HG02610 (cell line): ENCODE data around the gene DTNB.
A peak's percentile ranks its signal among the peaks of the same experiment; 100 is the strongest.

ENCODE experiments used
- ATAC-seq: cut with Tn5 transposase; IDR thresholded peaks from one replicate; pipeline ENCODE4 v1.9.1; 2021; ENCODE audit warnings: mild to moderate bottlenecking, moderate library complexity; ENCODE audit not compliant: unreplicated experiment

DTNB gene

DNA sequence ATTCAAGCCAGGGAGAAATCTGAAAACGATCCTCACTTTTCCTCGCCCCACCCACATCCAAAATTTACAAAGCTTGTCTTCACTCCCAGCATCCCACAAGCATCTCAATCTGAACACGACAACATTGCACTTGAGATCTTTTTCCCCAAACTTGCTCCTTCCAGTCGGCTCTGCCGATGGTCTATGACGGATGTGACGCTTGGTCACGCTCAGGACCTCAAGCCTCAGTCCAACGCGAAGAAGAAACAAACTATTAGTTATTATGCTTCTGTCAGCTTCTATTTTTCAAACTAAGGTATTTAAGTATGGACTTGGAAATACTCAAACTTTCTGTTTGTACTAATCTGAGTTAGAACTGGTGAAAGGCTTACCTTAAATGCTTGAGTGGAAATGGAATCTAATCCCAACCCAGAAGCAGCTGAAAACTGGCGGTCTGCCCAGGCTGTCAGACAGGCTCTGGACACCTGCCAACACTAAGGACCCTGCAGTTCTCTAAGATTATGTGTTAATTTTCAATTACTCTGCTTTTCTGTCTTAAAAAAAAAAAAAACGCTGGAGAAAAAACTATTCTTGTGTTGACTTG, 199.5 kb downstream of the DTNB start:
- no peak for ATAC-seq

DNA sequence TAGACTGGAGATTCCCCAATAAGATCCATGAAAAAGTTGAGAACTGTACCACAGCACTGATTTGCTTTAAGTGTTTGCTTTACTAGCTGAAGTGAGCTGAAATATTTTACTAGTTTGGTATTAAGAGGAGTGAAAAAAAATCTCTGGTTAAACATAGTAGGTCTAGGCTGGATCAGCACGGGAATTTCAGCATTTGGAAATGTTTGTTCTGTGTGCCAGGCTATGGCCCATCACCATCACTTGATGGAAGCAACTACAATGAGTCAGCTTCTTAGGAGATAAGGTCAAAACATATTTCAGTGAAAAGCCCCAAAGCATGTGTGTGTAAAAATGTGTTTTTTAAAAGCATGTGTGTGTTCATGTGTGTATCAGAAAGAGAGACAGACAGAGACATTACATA, 200.2 kb downstream of the DTNB start:
- ATAC-seq, result no peak

DNA sequence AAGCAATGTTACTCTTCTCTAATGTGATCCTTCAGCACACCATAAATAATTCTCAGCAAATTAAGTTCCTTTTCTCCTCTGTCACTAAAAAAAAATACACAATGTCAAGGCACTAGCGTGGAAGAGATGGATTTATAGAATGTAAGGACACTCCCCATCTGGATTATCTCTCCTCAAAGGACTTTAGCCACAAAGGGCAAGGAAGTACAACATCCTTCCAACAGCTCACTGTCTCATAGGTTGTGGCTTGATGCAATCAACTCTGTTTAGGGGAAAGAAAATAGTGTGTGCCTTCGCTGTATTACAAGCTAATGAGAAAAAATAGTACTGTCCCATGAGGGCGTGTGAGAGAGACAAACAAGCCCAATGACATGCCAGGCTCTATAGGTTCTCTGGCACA, 202.6 kb downstream of the DTNB start:
- ATAC-seq, result no peak

DNA sequence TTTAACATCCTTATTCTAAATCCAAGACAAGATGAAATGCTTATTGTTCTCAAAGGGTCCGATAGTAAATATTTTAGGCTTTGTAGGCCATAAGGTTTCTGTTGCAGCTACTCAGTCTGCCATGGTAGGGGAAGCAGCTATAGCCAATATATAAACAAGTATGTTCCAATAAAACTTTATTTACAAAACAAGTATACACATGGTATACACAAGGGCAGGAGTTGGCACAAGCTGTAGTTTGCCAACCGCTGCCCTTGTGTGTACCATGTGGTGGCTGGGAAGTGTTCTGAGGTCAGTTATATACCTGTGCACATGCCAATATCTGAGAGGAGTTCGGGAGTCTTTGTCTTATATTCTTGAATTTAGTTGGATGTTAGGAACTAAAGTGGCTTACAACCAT, 205.6 kb downstream of the DTNB start:
- ATAC-seq, result no peak

DNA sequence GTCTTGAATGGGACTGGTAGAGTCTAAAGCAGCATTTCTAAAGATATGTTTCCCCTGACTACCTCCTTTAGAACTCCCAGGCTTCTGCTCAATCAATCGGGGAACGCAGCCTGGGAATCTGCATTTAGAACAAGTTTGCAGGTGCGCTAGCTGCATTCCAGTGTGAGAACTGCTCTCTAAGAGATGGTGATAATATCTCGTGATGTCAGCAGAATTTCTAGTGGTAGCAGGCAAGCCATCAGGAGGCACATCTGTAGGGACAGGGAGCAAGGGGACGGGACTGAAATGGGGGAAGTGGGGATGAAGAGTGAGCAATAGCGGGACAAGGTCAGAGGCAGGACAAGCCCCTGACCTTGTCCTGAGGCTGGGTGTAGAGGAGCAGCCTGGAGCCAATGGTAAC, 211.4 kb downstream of the DTNB start:
- ATAC-seq, result no peak

DNA sequence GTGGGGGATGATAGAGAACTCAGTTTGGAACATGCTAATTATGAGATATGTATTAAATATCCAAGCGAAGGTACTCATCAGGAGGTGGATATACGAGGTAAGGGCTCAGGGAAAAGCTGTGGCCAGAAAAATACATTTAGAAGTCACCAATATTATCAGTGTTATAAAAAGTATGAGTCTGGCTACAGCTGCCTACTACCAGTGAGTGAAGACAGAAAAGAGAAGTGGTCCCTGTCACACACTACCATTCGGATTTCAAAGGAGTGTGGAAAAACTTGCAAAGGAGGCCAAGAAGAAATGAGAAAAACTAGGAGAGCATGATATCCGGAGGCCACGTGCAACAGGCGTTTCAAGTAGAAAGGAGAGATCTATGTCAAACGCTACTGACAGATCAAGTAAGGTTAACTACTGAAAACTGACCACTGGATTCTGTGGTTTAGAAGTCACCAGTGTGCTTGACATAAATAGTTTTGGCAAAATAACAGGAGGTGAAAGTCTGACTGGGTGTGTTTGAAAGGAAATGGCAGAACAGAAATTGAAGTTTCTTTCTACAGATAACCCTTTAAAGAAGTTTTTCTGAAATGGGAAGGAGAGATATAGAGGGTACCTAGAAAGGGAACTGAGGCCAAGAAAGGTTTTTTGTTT, 213.0 kb downstream of the DTNB start:
- no peak for ATAC-seq

DNA sequence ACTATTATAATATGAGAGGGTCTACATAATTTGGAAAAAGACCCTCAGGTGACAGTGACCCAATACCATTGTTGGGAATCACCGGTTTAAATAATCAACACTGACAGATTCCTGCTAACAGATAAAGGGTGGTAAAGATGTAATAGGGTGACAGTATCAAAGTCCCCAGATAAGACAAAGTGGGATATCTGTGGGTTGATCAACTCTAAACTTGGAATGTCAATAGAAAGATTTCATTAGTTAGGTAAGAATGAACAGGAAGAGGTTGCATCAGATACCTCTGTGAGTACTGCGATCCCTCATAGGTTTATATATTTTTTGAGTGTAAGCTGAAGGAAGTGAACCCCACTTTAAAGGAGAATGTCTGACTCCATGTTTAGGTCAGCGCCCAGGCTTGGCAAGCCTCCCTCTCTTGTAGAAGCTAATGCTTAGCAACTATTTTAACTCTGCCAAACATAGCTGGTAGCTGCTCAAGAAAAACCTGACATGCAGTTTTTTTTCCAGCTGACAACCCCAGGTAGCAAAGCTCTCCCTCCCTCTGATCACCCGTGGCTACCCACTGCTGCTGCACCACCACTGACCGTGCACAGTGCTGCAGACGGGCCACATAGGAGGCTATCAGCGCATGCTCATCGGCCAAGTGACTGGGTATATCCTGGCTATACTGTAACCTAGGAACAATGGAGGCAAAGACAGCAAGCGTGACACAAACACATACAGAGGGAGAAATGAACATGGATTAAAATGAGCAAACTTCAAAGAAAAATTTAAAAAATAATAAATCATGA, 218.4 kb downstream of the DTNB start:
- no peak for ATAC-seq

DNA sequence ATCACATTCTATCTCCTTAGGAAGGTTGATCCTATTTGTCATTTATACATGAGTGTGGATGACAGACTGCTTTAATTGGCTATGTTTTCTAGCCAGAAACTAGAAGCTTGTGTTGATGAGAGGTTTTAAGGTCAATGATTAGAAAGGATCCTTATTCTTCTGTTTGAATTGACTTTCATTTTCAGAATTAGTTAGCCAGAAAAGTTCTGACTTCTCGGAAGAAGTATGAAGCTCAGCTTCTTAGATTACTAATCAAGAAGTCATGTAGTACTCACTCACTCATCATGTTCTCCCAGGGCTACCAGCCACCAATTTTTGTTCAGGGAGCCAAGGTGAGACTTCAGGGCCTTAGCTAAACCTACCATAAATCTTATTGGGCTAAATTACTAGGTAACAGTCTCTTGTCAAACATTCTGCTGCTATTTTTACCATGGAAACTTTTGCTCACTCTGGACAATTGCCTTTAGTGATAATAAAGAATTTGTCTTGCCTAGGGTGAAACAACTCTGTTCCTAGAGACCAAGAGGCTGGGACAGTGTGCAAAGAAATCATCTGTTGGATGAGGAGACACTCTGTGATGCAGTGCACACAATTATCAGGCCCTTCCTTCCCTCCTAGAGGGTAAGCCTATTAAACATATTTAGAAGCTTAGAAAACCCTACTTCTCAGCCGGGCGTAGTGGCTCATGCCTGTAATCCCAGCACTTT, 220.0 kb downstream of the DTNB start:
- peak; percentile 92 for ATAC-seq

DNA sequence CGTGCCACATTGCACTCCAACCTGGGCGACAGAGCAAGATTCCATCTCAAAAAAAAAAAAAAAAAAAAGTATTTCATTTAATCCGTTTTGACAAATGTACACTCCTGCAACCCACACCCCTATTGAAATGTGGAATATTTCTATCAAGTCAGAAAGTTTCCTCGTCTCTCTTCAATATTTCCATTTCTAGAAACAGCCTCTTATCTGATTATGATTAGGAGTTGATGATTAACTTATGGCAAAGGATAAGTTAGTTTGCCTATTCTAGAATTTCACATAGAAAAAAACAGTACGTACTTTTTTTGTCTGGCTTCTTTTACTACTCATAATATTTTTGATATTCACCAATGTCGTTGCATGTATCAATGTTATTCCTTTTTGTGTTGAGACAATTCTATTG, 224.6 kb downstream of the DTNB start:
- no peak for ATAC-seq

DNA sequence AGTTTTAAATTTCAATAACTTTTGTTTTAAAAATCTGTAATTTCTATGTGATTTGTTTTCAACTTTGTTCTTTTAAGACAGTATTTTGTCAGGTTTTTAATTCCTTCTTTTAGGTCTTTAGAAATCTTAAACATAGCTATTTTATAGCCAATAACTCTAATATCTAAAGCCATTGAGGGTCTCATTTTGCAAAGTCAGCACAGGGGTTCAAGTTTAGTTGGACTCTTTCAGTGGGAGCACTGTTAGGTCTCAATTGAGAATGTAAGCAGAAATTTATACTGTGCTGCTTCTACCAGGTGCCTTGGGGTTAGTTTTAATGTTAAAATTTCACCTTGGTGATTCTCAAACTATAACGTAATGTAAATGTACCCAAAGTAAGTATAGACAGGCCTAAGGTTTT, 226.4 kb downstream of the DTNB start:
- ATAC-seq, result no peak

DNA sequence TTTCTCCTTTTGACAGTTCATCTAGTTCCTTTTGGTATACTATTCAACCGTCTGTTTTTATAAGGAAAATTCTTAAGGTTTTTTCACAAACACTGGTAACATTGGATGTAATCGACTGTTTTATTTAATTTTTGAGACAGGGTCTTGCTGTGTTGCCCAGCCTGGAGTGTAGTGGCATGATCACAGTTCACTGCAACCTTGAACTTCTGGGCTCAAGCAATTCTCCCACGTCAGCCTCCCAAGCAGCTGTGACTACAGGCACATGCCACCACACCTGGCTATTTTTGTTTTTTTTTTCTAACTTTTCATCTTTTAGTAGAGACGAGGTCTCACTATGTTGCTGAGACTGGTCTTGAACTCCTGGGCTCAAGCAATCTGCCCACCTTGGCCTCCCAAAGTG, 227.3 kb downstream of the DTNB start:
- ATAC-seq, result no peak

DNA sequence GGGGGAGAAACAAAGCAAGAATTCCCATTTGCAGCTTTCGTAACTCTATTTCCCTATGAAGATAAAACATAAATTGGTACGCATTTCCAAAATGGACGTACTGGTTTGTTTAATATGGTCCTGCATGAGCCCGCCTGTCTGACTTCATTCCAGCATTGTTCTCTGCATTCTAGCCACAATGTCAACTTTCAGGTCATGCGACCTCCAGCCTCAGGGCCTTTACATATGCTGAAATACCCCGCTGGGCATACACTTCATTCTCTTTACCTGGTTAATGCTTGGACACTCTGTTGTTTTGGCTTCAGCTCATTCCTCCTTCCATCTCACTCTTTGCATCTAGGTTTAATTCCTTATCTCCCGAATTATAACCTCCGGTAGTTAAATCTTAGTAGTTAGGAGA, 227.9 kb downstream of the DTNB start:
- no peak for ATAC-seq

DNA sequence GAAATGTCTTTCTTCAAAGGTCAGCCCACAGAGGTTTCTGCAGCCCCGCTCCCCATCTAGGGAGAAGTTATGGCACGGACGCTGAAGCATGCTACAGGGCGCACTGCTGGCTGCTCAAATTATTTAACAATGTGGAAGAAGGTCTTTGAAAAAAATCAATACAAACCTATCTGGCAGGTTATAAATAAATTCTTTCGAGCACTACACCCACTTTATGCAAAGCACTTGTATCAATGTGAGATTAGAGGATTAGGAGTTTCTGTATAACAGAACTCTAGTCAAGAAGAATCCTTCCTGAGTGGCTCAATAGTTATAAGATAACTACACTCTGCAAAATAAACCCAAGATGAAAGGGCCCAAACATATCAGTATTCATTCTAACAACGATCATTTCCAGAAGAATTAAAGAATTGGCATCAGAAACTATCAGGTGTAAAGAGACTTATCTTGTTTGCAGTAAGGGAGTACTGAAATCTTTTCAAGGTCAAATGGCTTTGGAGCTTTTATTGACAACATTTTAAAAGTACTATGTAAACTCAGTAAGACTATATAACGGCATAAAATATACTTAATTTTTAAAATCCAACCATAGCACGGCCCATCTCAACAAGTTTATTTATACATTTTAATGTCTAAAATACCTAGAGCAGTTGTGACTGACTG, 228.6 kb downstream of the DTNB start:
- no peak for ATAC-seq

DNA sequence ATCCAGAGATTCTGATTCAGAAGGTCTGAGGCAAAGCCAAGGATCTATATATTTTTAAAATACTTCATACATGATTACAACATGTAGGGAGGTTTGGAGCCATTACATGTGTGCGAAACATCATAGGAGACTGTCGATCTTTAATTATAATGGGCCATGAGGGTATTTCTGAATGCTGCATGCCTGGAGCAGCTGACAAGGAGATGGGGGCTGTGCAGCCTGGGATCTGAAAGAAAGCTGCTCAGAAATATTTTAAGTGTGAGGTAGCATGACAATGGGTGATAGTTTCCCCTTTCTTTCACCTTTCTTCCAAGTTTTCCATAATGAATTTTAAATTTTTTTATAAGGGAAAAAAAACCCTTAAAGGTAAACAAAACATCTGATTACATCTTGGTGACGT, 229.6 kb downstream of the DTNB start:
- no peak for ATAC-seq

DNA sequence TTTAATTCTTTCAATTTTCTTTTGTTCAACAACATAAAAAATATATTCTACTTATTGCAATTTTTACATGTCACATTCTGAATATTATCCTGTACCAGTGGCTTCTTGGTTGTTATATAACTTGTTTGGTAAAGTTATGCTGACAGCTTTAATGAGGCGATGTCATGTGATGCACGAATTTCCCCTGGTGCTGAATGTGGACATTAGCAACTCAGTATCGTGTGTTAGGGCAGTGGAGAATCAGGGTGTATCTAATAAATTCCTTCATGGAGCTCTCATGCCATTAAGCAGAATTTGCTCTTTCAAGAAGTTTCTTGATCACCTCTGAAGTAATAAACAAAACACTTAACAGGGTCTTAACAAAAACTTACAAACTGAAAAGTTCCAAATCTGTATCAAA, 232.0 kb downstream of the DTNB start:
- ATAC-seq, result no peak

DNA sequence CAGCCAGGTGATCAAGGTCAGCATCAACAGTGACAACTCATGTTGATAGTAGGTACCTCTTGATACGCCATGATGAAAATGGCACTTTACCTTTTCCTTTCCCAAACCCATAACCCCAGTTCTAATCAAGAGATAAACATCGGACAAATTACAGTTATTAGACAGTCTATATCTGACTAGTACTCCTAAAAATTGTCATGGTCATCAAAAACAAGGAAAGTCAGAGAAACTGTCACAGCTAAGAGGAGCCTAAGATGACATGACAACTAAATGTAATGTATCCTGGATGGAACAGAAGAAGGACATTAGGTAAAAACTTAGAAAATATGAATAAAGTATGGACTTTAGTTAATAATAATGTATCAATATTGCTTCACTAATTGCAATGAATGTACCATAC, 234.6 kb downstream of the DTNB start:
- ATAC-seq, result peak; percentile 20

DNA sequence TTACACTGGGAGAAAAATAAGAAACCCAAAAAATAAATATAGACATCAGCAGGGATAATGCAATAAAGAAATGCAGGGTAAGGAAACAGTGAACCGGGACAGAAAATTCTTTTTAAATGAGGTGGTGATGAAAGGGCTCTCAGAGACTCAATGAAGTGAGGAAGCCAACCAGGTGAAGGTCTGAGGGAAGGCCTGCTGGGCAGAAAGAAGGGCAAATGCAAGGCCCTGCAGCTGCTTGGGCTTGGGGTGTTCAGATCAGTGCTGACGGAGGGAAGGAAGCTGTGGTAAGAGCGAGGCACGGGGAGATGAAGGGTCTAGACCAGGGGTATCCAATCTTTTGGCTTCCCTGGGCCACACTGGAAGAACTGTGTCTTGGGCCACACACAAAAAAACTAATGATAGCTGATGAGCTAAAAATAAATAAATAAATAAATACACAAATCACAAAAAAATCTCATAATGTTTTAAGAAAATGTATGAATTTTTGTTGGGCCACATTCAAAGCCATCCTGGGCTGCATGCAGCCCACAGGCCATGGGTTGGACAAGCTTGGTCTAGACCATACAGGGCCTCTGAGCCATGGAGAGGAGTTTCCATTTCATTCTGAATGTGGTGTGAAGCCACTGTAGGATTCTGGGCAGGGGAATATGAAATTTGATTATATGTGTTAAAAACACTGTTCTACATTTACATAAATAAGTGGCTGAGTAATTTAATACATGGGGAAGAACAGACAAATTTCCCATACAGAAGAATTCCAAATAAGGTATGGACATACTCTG, 235.3 kb downstream of the DTNB start:
- peak; percentile 82 for ATAC-seq

DNA sequence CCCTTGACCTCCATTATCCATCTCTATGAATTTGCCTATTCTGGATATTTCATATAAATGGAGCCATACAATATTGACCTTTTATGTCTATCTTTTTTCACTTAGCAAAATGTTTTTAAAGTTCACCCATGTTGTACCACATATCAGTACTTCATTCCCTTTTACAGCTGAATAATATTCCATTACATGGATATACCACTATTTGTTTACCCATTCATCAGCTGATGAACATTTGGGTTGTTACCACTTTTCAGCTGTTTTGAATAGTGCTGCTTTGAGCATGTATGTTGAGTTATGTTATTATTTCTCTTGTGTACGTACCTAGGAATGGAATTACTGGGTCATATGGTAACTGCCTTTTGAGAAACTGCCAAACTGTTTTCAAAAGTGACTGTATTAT, 238.0 kb downstream of the DTNB start:
- ATAC-seq, result no peak

DNA sequence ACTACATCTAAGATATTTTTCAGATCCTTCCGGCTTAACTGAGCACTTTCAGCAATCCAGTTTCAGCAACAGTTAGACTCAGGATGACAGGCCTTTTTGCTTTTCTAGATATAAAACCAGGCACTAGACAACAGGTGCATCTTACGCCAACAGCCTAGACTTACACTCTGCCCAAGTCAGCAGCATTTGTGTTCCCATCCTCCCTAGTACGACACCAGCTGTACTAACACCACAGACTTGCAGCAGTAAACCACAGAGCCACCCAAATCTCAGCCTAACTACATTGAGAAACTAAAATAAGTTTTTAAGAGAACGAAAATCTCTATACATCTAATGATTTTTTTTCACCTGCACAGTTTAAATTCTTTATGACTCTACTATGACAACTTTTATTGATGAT, 241.8 kb downstream of the DTNB start:
- peak; percentile 48 for ATAC-seq

DNA sequence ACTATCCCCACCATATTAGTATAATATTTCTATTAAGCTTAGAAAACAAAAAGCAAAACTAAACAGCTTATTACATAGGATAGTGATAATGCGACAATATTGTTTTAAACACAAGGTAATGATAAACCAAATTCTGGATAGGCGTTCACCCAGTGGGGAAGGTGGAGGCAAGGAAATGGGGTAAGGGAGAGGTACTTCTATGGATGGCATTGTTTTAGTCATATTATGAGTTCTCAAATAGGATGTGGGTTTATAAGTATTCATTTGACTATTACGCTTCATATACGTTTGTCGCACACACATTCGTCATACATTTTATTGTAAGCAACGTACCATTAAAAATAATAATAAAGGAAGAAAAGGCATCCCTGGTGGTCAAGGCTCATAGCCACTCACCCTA, 242.8 kb downstream of the DTNB start:
- ATAC-seq, result peak; percentile 29
